ENCODE data around the gene AQP7.
"Not testable (repeated sequence)": the region's sequence is repeated elsewhere in the genome, so short reads cannot be mapped to it uniquely, and the experiment has no call there.

AQP7 gene

DNA sequence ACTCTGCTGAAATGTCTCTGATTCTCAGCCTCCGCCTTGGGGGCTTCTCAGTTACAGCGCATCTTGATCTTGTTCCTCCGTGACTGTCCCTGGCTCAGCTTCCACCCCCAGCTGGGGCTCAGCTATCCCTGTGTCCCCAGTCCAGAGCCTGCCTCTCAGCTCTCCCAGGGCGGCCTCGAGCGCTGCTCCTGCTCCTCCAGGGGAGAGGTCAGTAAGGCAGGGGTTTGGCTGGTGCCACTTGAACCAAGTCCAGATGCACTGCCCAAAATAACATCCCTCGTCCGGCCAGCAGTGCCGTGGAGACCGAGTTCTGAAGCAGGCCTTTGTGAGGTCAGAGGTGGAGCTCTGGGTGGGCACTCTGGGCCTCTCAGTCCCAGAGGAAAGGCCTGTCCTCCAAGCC lies at the start of gene AQP7:
TSS of gene AQP7 (minus strand) at position 198 of the 400 bp plus-strand sequence. CDS start 1,306 bp downstream, outside the sequence.
- Histone ChIP-seq H3K27ac (peak within 1 kb of the TSS in 6 of 11 experiments; percentile 9 to 35 (median 29); a peak in 5 of 22 replicates), H3K4me2 (peak within 1 kb of the TSS in 8 of 11 experiments; percentile 17 to 60 (median 41); a peak in 12 of 22 replicates), H3K9ac (peak within 1 kb of the TSS in 8 of 11 experiments; percentile 30 to 57 (median 44); a peak in 8 of 22 replicates)
- H3K27me3 ChIP-seq; H3K36me3 ChIP-seq; H3K4me1 ChIP-seq; H4K20me1 ChIP-seq; H3K4me3 ChIP-seq; H3K9me3 ChIP-seq (replicated peaks in 1 of 11): not testable (repeated sequence)

DNA sequence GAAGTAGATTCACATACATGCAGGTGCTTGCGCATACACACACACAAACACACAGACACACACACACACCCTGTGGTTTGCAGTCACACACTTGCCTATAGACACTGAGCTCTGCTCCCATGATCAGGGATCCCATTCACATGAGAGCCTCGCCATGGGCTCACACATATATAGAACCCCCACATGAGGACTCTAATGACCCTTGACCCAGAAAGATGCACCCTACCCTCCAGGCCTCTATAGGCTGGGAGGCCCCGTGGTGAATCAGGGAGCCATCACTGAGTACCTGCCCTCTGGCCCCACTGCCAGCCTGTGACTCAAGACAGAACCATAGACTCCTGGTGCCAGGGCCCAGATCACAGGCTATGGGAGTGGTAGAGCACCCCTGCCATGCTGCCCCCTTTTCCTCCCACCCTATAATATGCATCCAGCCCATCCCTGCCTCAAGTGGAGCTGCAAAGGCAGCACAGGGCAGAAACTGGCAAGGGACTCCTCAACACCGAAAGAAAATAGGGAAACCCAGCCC lies 48.3 kb upstream of the AQP7 start:
- Histone ChIP-seq H3K27me3 (0 out of 22 replicates have a peak, but pooled peaks cover 0 to 3% (median 0%) of the 10 kb centered on the region in 11 experiments), H3K9me3 (replicated peaks in 1 of 11) (no peaks in the 10 kb centered on the region), H3K9ac (no peak overlapping the region), H4K20me1 (0 out of 22 replicates have a peak, but pooled peaks cover 0 to 4% (median 0%) of the 10 kb centered on the region in 11 experiments), H3K4me2 (no peak overlapping the region), H3K4me1 (peaks cover 32 to 46% (median 40%) of the 10 kb centered on the region in 10 experiments), H3K4me3 (no peak overlapping the region), H3K36me3 (no peaks in the 10 kb centered on the region), H3K27ac (no peak overlapping the region)
- no peak for TF ChIP-seq Cebpa-rat (IDR thresholded peaks at IDR 0.05)

DNA sequence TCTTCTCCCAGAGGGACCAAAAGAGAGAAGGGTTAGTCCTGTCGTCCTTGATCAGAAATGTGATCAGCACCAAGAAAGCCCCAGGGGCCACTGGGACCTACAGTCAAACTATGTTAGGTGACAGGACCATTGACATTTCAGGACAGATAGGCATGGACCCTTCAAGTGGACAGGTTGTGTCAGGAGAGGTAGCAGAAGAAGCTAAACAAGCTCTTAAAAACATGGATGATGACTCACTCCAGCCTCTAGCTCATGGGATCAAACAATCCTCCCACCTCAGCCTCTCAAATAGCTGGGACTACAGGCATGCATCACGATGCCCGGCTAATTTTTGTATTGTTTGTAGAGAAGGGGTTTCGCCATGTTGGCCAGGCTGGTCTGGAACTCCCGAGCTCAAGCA lies 47.3 kb upstream of the AQP7 start:
- 0 out of 22 replicates have a peak, but pooled peaks cover 0 to 3% (median 0%) of the 10 kb centered on the region in 11 experiments for H3K27me3 ChIP-seq
- 0 out of 22 replicates have a peak, but pooled peaks cover 0 to 4% (median 0%) of the 10 kb centered on the region in 11 experiments for H4K20me1 ChIP-seq
- H3K36me3 ChIP-seq: no peaks in the 10 kb centered on the region
- no peak overlapping the region for H3K9ac ChIP-seq
- no peak overlapping the region for H3K4me3 ChIP-seq
- H3K4me2 ChIP-seq: no peak overlapping the region
- no peak overlapping the region for H3K27ac ChIP-seq
- H3K4me1 ChIP-seq: peaks cover 36 to 56% (median 48%) of the 10 kb centered on the region in 10 experiments
- no peak for TF ChIP-seq Cebpa-rat (IDR thresholded peaks at IDR 0.05)
- no peaks in the 10 kb centered on the region for H3K9me3 ChIP-seq (replicated peaks in 1 of 11)

DNA sequence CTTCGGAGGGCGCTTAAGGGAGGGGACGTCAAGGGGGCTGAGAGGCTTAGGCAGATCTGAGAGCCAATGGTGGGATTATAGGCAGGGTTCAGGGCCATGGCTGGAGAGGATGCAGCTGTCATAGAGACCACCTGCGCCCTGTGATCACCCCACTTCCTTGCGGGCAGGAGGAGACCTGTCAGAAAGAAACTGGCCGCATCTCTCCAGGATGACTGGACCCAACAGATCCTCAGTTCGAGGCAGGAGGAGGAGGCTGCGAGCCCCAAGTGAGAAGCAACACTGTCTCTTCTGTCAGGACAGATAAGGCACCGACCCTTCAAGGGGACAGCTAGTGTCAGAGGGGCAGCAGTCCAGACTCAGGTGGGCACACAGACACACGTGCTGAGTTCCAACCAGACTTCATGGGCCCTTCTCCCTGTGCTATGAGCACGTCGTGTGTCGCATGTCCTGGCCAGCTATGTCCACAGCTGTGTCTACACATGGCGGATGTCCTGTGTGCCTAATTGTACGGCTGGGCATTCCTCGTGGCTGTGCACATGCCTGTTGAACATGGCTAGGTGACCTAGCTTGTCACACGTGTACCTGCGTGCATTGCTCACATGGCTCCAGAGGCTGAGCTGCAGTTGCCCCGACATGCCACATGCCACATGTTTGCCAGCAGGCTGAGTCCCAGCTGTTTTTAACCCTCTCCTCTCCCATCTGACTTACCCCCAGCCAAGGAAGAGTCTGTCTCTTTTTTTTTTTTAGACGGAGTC lies 45.6 kb upstream of the AQP7 start:
- Histone ChIP-seq H3K4me2 (peak overlapping the region; percentile 86 to 99 (median 93)), H3K9ac (peak overlapping the region; percentile 19 to 70 (median 62); a peak in 20 of 22 replicates), H3K36me3 (no peaks in the 10 kb centered on the region), H3K27ac (peak overlapping the region in 3 of 11 experiments; percentile 31 to 52 (median 46); a peak in 5 of 22 replicates), H3K9me3 (replicated peaks in 1 of 11) (no peaks in the 10 kb centered on the region), H3K4me1 (peaks cover 36 to 65% (median 51%) of the 10 kb centered on the region in 10 experiments), H3K27me3 (0 out of 22 replicates have a peak, but pooled peaks cover 0 to 3% (median 0%) of the 10 kb centered on the region in 11 experiments), H4K20me1 (0 out of 22 replicates have a peak, but pooled peaks cover 0 to 4% (median 0%) of the 10 kb centered on the region in 11 experiments), H3K4me3 (peak overlapping the region; percentile 47 to 69 (median 54))
- TF ChIP-seq Cebpa-rat (IDR thresholded peaks at IDR 0.05): no peak

DNA sequence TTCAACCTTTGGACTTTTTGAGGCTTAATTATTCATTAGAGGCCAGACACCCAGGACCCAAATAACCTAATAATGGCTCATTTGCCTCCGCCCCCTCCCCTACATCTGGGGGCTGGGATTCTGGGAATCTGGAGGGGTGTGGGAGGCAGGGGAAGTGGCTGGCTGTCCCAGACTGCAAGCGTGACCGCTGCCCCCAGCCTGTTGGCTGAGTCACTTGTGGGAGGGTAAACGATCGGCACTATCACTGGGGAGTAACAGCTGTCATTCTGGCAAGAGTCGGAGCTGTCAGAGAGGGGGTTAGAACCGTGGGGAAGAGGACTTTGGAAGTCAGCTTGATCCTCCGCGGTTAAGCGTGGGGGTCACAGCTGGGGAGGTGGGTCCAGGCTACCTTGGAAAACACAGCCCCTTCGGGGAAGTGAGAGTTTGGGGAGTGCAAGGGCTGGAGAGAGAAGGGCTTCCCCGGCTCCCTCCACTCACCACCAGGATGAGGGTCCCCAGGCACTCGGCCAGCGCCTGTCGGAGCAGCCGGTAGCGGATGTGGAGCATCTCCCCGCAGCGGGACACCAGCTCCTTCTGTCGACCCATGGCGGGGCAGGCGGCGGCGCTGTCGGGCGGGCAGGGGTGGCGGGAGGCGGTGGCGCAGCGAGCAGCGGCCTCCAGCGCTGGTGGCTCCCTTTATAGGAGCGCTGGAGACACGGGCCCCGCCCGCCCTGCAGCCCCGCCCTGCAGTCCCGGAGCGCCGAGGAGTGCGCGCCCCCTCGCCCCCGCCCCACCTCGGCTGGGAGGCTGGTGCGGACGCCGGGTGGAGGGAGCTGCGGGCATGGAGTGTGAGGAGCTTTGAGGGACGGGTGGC lies 44.8 kb upstream of the AQP7 start, which contains the start of gene AQP3:
TSS of gene AQP3 (minus strand) at position 648 of the 853 bp plus-strand sequence. CDS start at position 585, 63 bp downstream.
- Histone ChIP-seq H4K20me1 (0 out of 22 replicates have a peak, but pooled peaks cover 0 to 4% (median 0%) of the 10 kb centered on the region in 11 experiments), H3K4me1 (peaks cover 36 to 57% (median 46%) of the 10 kb centered on the region in 10 experiments), H3K27ac (peak within 1 kb of the TSS in 9 of 11 experiments; percentile 30 to 67 (median 46); a peak in 17 of 22 replicates), H3K9ac (peak within 1 kb of the TSS; percentile 51 to 70 (median 64); a peak in 21 of 22 replicates), H3K4me2 (peak within 1 kb of the TSS; percentile 86 to 99 (median 93)), H3K36me3 (no peaks in the 10 kb centered on the region), H3K9me3 (replicated peaks in 1 of 11) (no peaks in the 10 kb centered on the region), H3K4me3 (peak within 1 kb of the TSS; percentile 47 to 69 (median 54)), H3K27me3 (0 out of 22 replicates have a peak, but pooled peaks cover 0 to 3% (median 0%) of the 10 kb centered on the region in 11 experiments)
- no peak for TF ChIP-seq Cebpa-rat (IDR thresholded peaks at IDR 0.05)

DNA sequence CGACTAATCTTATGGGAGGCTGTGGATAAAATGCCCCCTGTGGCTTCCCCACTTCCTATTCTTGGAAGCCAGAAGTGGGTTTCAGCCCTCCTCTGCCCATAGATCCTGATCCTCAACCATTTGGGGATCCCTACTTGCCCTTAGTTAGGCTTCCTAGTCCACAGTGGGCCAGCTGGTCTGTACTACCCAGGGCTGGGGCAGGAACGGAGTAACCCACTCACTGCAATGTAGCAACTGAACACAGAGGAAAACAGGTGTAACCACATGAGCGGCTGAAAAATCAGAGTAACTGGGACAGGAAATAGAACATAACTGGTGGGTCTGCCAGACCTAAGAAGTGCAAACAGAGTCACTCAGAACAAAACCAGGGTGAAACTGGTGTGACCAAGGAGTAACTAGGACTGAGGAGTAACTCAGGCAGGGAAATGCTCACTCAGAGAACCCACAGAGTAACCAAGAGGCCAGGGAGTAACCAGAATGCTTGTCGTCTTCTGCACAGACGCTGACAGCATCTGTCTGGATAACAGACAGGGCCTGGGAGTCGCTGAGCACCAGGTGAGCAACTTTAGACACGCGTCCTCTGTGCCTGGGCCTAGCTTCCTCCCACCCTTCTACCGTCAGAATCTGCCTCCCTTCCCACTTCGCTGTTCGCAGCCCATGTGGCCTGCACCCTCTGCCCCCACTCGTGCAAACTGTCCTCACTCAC lies 44.0 kb upstream of the AQP7 start:
- peaks cover 36 to 56% (median 46%) of the 10 kb centered on the region in 10 experiments for H3K4me1 ChIP-seq
- H3K36me3 ChIP-seq: no peaks in the 10 kb centered on the region
- peak overlapping the region in 3 of 10 experiments; percentile 47 to 69 (median 62); a peak in 6 of 20 replicates for H3K4me3 ChIP-seq
- H3K9me3 ChIP-seq (replicated peaks in 1 of 11): no peaks in the 10 kb centered on the region
- peak overlapping the region; percentile 86 to 99 (median 93) for H3K4me2 ChIP-seq
- 0 out of 22 replicates have a peak, but pooled peaks cover 0 to 3% (median 0%) of the 10 kb centered on the region in 11 experiments for H3K27me3 ChIP-seq
- H3K27ac ChIP-seq: peak overlapping the region in 8 of 11 experiments; percentile 31 to 67 (median 46); a peak in 13 of 22 replicates
- H4K20me1 ChIP-seq: 0 out of 22 replicates have a peak, but pooled peaks cover 0 to 4% (median 0%) of the 10 kb centered on the region in 11 experiments
- no peak for TF ChIP-seq Cebpa-rat (IDR thresholded peaks at IDR 0.05)
- H3K9ac ChIP-seq: peak overlapping the region in 9 of 11 experiments; percentile 5 to 70 (median 64); a peak in 12 of 22 replicates

DNA sequence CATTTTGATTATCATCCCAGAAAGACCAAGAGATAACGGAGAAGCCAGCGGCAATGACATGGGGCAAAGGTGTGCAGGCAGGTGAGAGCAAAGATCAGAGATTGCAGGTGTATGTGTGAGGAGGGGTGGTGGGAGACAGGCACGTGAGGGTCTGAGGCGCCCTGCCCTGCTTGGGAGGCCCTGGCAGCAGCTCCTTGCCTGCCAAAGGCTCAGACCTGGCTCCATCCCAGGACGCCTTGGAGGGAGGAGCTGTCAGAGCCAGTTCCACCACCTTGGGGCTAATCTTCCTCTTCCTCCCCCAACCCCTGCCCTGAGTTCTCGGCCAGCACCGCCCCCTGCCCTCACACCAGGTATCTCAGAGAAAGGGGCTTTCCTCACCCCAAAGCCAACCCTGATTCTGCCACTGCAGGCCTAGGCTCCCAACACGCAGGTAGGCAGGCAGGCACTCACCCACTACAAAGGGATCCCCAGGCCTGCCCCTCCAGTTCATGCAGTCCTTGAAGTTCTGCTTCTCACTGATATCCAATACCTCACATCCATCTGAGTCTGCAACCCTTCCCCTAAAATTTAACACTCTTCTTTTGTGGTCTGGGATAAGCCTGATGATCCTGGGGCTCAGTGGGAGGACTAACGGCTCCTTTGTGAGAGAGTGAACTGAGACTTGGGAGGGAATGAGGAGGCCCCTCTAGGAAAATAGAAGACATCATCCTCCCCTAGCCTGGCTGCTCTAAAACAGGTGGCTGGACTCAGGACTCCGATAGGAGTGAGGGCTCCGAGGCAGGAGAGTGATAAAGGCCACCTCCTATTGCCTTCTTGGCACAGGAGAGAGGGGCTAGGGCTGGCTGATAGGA lies 43.2 kb upstream of the AQP7 start:
- H3K4me1 ChIP-seq: peaks cover 36 to 56% (median 46%) of the 10 kb centered on the region in 10 experiments
- TF ChIP-seq Cebpa-rat (IDR thresholded peaks at IDR 0.05): no peak
- no peaks in the 10 kb centered on the region for H3K9me3 ChIP-seq (replicated peaks in 1 of 11)
- 0 out of 22 replicates have a peak, but pooled peaks cover 0 to 3% (median 0%) of the 10 kb centered on the region in 11 experiments for H3K27me3 ChIP-seq
- no peaks in the 10 kb centered on the region for H3K36me3 ChIP-seq
- H3K9ac ChIP-seq: peak overlapping the region in 6 of 11 experiments; percentile 5 to 70 (median 46); a peak in 6 of 22 replicates
- peak overlapping the region in 4 of 11 experiments; percentile 14 to 59 (median 32); a peak in 6 of 22 replicates for H3K27ac ChIP-seq
- H3K4me3 ChIP-seq: no peak overlapping the region
- H4K20me1 ChIP-seq: 0 out of 22 replicates have a peak, but pooled peaks cover 0 to 4% (median 0%) of the 10 kb centered on the region in 11 experiments
- H3K4me2 ChIP-seq: peak overlapping the region; percentile 86 to 99 (median 93)

Measured in BLaER1 treated with 17β-estradiol and CSF1 and Interleukin-3, amounts not matched to agents 10 nM and 100 nM (cell line).